BJ (cell line): ENCODE data around the gene SUSD4. TPM values are rescaled to one million over a fixed set of nuclear protein-coding genes. Genes with fewer than 3 reads are reported as not detected.

Experiments used
- CTCF ChIA-PET: fragments of 350-600 bp; formaldehyde crosslinking; extraction: SDS; loops from one replicate; lab custom pipeline; 2021; ENCODE audit warnings: antibody characterized with exemption, inconsistent platforms; lab: Yijun Ruan, JAX
- POLR2A ChIA-PET: fragments of 300-600 bp; sonication (Branson Sonifier 250); formaldehyde crosslinking; extraction: SDS; loops from one replicate; lab custom pipeline; 2021; ENCODE audit warnings: antibody characterized with exemption; lab: Charles Lee
- DNase-seq: peaks from one replicate; pipeline ENCODE4 v3.0.0-alpha.2; 2011; ENCODE audit warnings: low read depth
- H3K27me3 ChIP-seq: 2 replicates; pipeline ENCODE4 v1.6.0; 2011; ENCODE audit warnings: low read length; ENCODE audit not compliant: control insufficient read depth, insufficient read depth
- H3K36me3 ChIP-seq: 2 replicates; pipeline ENCODE4 v1.5.1; 2011; ENCODE audit warnings: low read length; ENCODE audit not compliant: control insufficient read depth, insufficient read depth
- H3K4me3 ChIP-seq: 2 replicates; pipeline ENCODE4 v1.5.1; 2011; ENCODE audit warnings: low read depth, mild to moderate bottlenecking, control low read depth, low read length
- polyA plus RNA-seq: library from polyadenylated mRNA; depleted of rRNA; stranded (reverse); fragments of >200 nt; gene quantifications from 2 replicates; pipeline ENCODE4 v1.2.3, GENCODE V29; 2011
- TF ChIP-seq, protein P1 (sequence below): IDR thresholded peaks from 2 replicates; pipeline ENCODE4 v1.5.1; 2011; ENCODE audit warnings: low read depth, mild to moderate bottlenecking, control low read depth, inconsistent platforms, low read length, moderate library complexity; ENCODE audit not compliant: insufficient read depth

Gene SUSD4
- polyA plus RNA-seq, 1 experiment: 0.32 TPM

DNA sequence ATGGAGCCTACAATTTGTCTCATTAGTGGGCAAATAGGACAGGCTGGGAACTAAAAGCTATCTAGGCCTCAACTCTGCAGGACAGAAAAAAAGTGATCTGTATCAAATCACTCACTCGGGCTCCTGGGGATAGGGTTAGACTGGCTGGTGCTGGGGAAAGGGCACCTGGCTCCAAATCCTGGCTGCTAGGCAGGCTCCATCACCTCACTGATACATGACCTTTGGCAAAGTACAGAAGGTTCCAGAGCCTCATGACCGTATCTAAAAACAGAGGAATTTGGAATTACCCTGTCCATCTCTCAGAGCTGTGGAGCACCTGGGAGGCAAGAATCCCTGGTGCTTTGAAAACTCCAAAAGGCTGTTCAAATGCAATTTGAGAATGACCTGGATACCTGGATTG, 51.7 kb downstream of the SUSD4 start:
- H3K36me3 ChIP-seq: no peaks in the 10 kb centered on the region
- CTCF ChIA-PET: no interaction called here
- H3K4me3 ChIP-seq: no peak overlapping the region
- H3K27me3 ChIP-seq: no peaks in the 10 kb centered on the region
- POLR2A ChIA-PET: no interaction called here
- TF ChIP-seq, protein P1, sequence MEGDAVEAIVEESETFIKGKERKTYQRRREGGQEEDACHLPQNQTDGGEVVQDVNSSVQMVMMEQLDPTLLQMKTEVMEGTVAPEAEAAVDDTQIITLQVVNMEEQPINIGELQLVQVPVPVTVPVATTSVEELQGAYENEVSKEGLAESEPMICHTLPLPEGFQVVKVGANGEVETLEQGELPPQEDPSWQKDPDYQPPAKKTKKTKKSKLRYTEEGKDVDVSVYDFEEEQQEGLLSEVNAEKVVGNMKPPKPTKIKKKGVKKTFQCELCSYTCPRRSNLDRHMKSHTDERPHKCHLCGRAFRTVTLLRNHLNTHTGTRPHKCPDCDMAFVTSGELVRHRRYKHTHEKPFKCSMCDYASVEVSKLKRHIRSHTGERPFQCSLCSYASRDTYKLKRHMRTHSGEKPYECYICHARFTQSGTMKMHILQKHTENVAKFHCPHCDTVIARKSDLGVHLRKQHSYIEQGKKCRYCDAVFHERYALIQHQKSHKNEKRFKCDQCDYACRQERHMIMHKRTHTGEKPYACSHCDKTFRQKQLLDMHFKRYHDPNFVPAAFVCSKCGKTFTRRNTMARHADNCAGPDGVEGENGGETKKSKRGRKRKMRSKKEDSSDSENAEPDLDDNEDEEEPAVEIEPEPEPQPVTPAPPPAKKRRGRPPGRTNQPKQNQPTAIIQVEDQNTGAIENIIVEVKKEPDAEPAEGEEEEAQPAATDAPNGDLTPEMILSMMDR: no peak
- DNase-seq: no peak

- Histone ChIP-seq H3K4me3 (no peak overlapping the region), H3K36me3 (no peaks in the 10 kb centered on the region), H3K27me3 (no peaks in the 10 kb centered on the region)
- ChIA-PET POLR2A (no interaction called here), CTCF (no interaction called here)
- TF ChIP-seq, protein P1: no peak
- DNase-seq: no peak
These were observed 52.1 kb downstream of the SUSD4 start for GRCh38 chr1:223311826-223312225.

GRCh38 chr1:223308136-223308535, 55.8 kb downstream of the SUSD4 start:
- TF ChIP-seq, protein P1: no peak
- no peak for DNase-seq
- Histone ChIP-seq H3K4me3 (no peak overlapping the region), H3K36me3 (no peaks in the 10 kb centered on the region), H3K27me3 (no peaks in the 10 kb centered on the region)
- POLR2A ChIA-PET: no interaction called here
- CTCF ChIA-PET: no interaction called here

DNA sequence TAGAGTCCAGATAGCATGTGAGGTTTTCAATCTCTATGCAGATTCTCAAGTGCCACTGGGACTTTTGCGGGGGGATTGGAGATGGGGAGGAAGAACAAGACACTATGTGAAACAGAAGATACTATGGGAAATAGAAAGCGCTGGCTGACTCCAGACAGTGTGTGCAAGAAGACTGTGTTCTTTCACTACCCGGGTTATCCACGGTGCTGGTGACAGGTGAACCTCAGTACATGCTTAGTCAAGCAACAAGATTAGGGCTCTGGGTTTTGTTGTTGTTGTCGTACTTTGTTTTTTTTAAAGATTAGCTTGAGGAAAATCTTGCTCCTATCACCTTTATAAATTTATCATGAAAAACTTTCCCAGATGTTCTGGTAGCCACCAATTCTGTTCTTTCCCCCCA, 56.4 kb downstream of the SUSD4 start:
- ChIA-PET CTCF (no interaction called here), POLR2A (no interaction called here)
- TF ChIP-seq, protein P1: no peak
- Histone ChIP-seq H3K4me3 (no peak overlapping the region), H3K36me3 (no peaks in the 10 kb centered on the region), H3K27me3 (no peaks in the 10 kb centered on the region)
- DNase-seq: no peak

DNA sequence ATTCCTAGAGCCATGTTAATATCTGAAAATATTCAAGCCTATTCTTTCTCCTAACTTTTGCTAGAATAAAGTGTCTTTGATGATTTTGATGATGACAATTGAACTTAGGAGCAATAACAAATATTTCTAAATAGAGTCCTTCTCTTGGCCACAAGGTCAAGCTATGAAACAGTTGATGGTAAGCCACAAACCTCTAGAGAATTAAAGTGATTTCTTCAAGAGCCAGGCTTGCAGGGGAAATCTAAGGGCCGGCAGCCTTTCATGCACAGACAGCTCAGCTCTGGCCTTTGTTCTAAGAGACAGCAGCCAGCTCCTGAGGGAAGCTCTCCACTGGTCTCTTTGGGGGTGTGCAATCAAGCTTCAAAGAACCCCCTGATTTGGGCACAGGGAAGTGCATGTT, 59.0 kb downstream of the SUSD4 start:
- Histone ChIP-seq H3K36me3 (no peaks in the 10 kb centered on the region), H3K4me3 (no peak overlapping the region), H3K27me3 (no peaks in the 10 kb centered on the region)
- TF ChIP-seq, protein P1: no peak
- DNase-seq: no peak
- POLR2A ChIA-PET: no interaction called here
- CTCF ChIA-PET: interaction anchor here (0.6 to 1.1 kb wide), 2 partner anchors 15 to 18 kb away, joined by 3 to 5 read pairs; no protein-coding TSS in a partner anchor
